GM23248 (cell line): ENCODE measurements around the gene POU2AF2. TPM values are rescaled to one million over a fixed set of nuclear protein-coding genes. Genes with fewer than 3 reads are reported as not detected.
"Not testable (repeated sequence)": the region's sequence is repeated elsewhere in the genome, so short reads cannot be mapped to it uniquely, and the experiment has no call there.

Experiments used
- DNase-seq: peaks from one replicate; pipeline ENCODE4 v3.0.0-alpha.2; 2015
- H2AFZ ChIP-seq: fragments of 200-600 bp; sonication (generic); 2 replicates; pipeline ENCODE4 v1.6.1; 2016; ENCODE audit warnings: antibody characterized with exemption
- H3F3A ChIP-seq: fragments of 200-600 bp; sonication (generic); 2 replicates; pipeline ENCODE4 v1.6.1; 2016; ENCODE audit warnings: mild to moderate bottlenecking, antibody characterized with exemption, mixed run types; ENCODE audit not compliant: insufficient read depth
- H3K27ac ChIP-seq: fragments of 200-600 bp; sonication (generic); 2 replicates; pipeline ENCODE4 v1.5.1; 2016; ENCODE audit warnings: mild to moderate bottlenecking
- H3K27me3 ChIP-seq: fragments of 200-600 bp; sonication (generic); replicated peaks from 2 replicates; pipeline ENCODE4 v1.6.1; 2016; ENCODE audit warnings: mild to moderate bottlenecking; ENCODE audit not compliant: insufficient read depth
- H3K36me3 ChIP-seq: fragments of 200-600 bp; sonication (generic); 2 replicates; pipeline ENCODE4 v1.6.1; 2016; ENCODE audit warnings: low read depth, mild to moderate bottlenecking
- H3K4me1 ChIP-seq: fragments of 200-600 bp; sonication (generic); 2 replicates; pipeline ENCODE4 v1.6.1; 2016; ENCODE audit warnings: mild to moderate bottlenecking; ENCODE audit not compliant: insufficient read depth
- H3K4me2 ChIP-seq: fragments of 200-600 bp; sonication (generic); one replicate; pipeline ENCODE4 v1.6.1; 2016; ENCODE audit warnings: mild to moderate bottlenecking; ENCODE audit not compliant: unreplicated experiment
- H3K4me3 ChIP-seq: fragments of 200-600 bp; sonication (generic); 2 replicates; pipeline ENCODE4 v1.5.1; 2016; ENCODE audit warnings: mild to moderate bottlenecking
- H3K79me2 ChIP-seq: fragments of 200-600 bp; sonication (generic); 2 replicates; pipeline ENCODE4 v1.6.1; 2016; ENCODE audit warnings: mild to moderate bottlenecking; ENCODE audit not compliant: insufficient read depth
- H3K9ac ChIP-seq: fragments of 200-600 bp; sonication (generic); 2 replicates; pipeline ENCODE4 v1.6.1; 2016; ENCODE audit warnings: mild to moderate bottlenecking
- H3K9me2 ChIP-seq: fragments of 200-600 bp; sonication (generic); 2 replicates; pipeline ENCODE4 v1.6.1; 2016; ENCODE audit warnings: mixed run types, mild to moderate bottlenecking, moderate library complexity; ENCODE audit not compliant: insufficient read depth
- H3K9me3 ChIP-seq: fragments of 200-600 bp; sonication (generic); one replicate; pipeline ENCODE4 v1.6.1; 2017; ENCODE audit warnings: low read depth
- H4K20me1 ChIP-seq: fragments of 200-600 bp; sonication (generic); 2 replicates; pipeline ENCODE4 v1.6.0; 2016; ENCODE audit not compliant: insufficient read depth
- EZH2 ChIP-seq: fragments of 200-600 bp; sonication (generic); IDR thresholded peaks from 2 replicates; pipeline ENCODE4 v1.6.1; 2018; ENCODE audit warnings: antibody characterized with exemption, mild to moderate bottlenecking; ENCODE audit not compliant: insufficient read depth, poor library complexity, severe bottlenecking
- EZH2phosphoT487 ChIP-seq: fragments of 200-600 bp; sonication (generic); IDR thresholded peaks from 2 replicates; pipeline ENCODE4 v1.6.1; 2018; ENCODE audit warnings: antibody characterized with exemption, moderate library complexity, mild to moderate bottlenecking, low read depth; ENCODE audit not compliant: insufficient read depth
- WGBS, 2 experiments: methylation state at CpG; one replicate each; pipeline ENCODE4 v1.1.6; 2015 to 2017; ENCODE audit warnings: low lambda C conversion rate in 2 of 2, low coverage in 1 of 2; ENCODE audit errors: missing lambda C conversion rate in 2 of 2; 5-methylcytosine and 5-hydroxymethylcytosine counted together
- in situ Hi-C: fragments of 300-500 bp; cut with MboI; formaldehyde crosslinking; loops from 2 replicates; pipeline ENCODE4 v1.15.0; 2020
- polyA plus RNA-seq: library from polyadenylated mRNA; unstranded; fragments of >200 nt; fragmentation: Nextera tagmentation; extraction: Ambion mirVana; gene quantifications from 2 replicates; pipeline ENCODE4 v1.2.1, GENCODE V29; 2016
- total RNA-seq: library from RNA; depleted of rRNA; stranded (reverse); fragments of >200 nt; shearing (Covaris generic); gene quantifications from 2 replicates; pipeline ENCODE4 v1.2.3, GENCODE V29; 2014

The POU2AF2 gene
- total and polyA plus RNA-seq, 2 experiments from 2014 or later = not detected

DNA sequence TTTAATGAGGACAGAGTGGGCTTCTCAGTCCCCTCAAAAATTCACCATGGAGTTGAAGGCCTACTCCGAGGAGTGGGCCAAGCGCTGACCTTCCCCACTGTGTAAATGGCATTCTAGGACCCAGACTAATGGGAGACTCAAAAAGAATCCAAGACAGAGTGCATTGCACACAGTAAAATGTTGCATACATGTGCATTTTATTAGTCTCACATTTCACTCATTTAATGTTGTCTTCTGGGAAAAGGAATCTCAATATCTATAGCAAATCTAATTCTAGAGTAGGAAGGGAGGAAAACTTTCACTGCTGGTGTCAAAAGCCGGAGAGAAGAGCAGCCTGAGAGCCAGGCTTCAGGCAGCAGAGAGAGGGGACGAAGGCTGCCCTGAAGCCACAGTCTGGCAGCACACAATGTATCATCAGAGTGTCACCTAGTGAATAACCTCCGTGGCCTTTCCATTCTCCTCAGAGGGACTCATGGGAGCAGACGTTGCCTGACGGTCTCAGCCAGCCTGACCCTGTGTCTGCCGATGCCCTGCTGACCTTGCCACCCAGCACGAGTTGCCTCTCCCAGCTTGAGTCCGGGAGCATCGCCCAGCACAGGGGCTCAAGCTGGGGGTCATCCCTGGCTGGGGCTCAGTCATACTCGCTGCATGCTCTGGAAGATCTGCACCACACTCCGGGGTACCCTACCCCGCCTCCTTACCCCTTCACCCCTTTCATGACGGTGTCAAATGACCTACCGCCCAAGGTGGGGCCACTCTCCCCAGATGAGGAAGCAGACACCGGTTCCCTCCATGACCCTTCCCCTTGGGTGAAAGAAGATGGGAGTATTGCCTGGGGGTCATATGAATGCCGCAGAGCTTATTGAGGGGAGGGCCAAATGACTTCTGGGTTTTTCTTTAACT, 39.9 kb downstream of the POU2AF2 start:
- TF ChIP-seq EZH2 = no peak
- TF ChIP-seq EZH2phosphoT487 = no peak
- in situ Hi-C loops = no loop called here
- DNase-seq = no peak
- Histone ChIP-seq H3K27ac (no peak overlapping the region), H3K27me3 (no peaks in the 10 kb centered on the region; the same call in 1 of the 2 replicates), H3K9me3 (no peaks in the 10 kb centered on the region), H3K4me2 (no peak overlapping the region), H4K20me1 (no peaks in the 10 kb centered on the region), H3K9me2 (no peaks in the 10 kb centered on the region), H3K36me3 (no peaks in the 10 kb centered on the region), H3K9ac (no peak overlapping the region), H3F3A (no peaks in the 10 kb centered on the region), H3K79me2 (no peaks in the 10 kb centered on the region), H2AFZ (no peak overlapping the region), H3K4me1 (no peaks in the 10 kb centered on the region), H3K4me3 (no peak overlapping the region)
- WGBS, 2 experiments = 77% methylated on average over 17 to 18 of the region's 18 CpGs

DNA sequence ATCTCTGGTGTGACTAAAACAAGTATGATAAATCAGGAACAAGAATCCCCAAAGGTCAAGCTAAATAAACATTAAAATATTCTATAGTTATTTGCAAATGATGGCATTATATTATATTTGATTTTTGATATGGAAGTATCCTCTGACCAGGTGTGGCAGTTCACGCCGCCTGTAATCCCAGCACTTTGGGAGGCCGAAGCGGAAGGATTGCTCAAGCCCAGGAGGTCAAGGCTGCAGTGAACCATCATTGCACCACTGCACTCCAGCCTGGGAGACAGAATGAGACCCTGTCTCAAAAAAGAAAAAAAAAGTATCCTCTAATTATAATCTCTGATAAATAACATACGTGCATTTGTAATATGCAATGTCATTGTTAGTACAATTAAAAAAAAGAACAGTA, 46.2 kb downstream of the POU2AF2 start:
- no peak for DNase-seq
- Histone ChIP-seq H3K79me2 (no peaks in the 10 kb centered on the region), H3K27ac (no peak overlapping the region), H3K4me2 (no peak overlapping the region), H3K9me3 (no peaks in the 10 kb centered on the region), H3K36me3 (no peaks in the 10 kb centered on the region), H3K4me1 (no peaks in the 10 kb centered on the region), H3K9me2 (no peaks in the 10 kb centered on the region), H3K4me3 (no peak overlapping the region), H3K9ac (no peak overlapping the region), H3K27me3 (no peaks in the 10 kb centered on the region), H4K20me1 (no peaks in the 10 kb centered on the region), H3F3A (no peaks in the 10 kb centered on the region), H2AFZ (no peak overlapping the region)
- TF ChIP-seq EZH2 (no peak), EZH2phosphoT487 (no peak)
- in situ Hi-C loops = no loop called here
- 89% methylated on average over 5 of the region's 5 CpGs for WGBS, 2 experiments

DNA sequence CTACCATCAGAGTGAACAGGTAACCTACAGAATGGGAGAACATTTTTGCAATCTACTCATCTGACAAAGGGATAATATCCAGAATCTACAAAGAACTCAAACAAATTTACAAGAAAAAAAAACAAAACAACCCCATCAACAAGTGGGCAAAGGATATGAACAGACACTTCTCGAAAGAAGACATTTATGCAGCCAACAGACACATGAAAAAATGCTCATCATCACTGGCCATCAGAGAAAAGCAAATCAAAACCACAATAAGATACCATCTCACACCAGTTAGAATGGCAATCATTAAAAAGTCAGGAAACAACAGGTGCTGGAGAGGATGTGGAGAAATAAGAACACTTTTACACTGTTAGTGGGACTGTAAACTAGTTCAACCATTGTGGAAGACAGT, 46.9 kb downstream of the POU2AF2 start:
- H4K20me1 ChIP-seq, H3K27ac ChIP-seq, H3K4me2 ChIP-seq, H3K9me3 ChIP-seq, in situ Hi-C loops, H3K36me3 ChIP-seq, H3F3A ChIP-seq, H3K79me2 ChIP-seq, H3K4me1 ChIP-seq, H3K9me2 ChIP-seq, H3K4me3 ChIP-seq, H2AFZ ChIP-seq, H3K9ac ChIP-seq, H3K27me3 ChIP-seq, DNase-seq: not testable (repeated sequence)
- WGBS, 2 experiments = 77 to 78% methylated on average over 1 of the region's 1 CpG

DNA sequence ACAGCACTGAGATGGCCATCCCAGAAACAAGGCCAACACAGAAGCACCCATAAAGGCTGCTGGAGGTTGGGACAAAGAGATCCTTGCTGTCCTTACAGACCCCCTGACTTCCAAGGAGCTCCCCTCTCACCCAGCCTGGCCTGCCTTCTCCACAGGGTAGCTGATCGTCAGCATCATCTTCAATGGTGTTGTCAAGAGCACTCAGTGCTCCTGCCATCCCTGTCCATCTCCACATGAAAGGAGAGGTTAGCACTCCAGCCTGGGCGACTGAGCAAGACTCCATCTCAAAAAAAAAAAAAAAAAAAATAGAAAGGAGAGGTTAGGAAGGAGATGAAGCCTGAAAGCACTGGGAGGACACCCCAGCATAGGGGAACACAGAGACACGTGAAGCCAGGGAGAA, 50.7 kb downstream of the POU2AF2 start:
- TF ChIP-seq EZH2 = no peak
- no peak for TF ChIP-seq EZH2phosphoT487
- no peak overlapping the region for H3K4me3 ChIP-seq
- H3K9me3 ChIP-seq = no peaks in the 10 kb centered on the region
- no peaks in the 10 kb centered on the region for H3K79me2 ChIP-seq
- no peaks in the 10 kb centered on the region for H3F3A ChIP-seq
- H3K27me3 ChIP-seq = no peaks in the 10 kb centered on the region; the same call in 1 of the 2 replicates
- H3K4me1 ChIP-seq = no peaks in the 10 kb centered on the region
- in situ Hi-C loops = no loop called here
- WGBS, 2 experiments = 78 to 85% methylated on average over 3 of the region's 3 CpGs
- no peaks in the 10 kb centered on the region for H3K9me2 ChIP-seq
- DNase-seq = no peak
- H3K9ac ChIP-seq = no peak overlapping the region
- H3K36me3 ChIP-seq = no peaks in the 10 kb centered on the region
- H3K4me2 ChIP-seq = no peak overlapping the region
- H4K20me1 ChIP-seq = no peaks in the 10 kb centered on the region
- no peak overlapping the region for H3K27ac ChIP-seq
- H2AFZ ChIP-seq = no peak overlapping the region
